Kidney (tissue), 14 donors: ENCODE measurements around the gene ZNF337. TPM values are rescaled to one million over a fixed set of nuclear protein-coding genes. Genes with fewer than 3 reads are reported as not detected.

ENCODE experiments used
- DNase-seq, 5 donors: peaks; one replicate each; pipeline ENCODE4 v3.0.0-alpha.2; 2013 to 2020
- FAIRE-seq: peaks from 2 replicates; lab custom pipeline; 2012; peaks lifted over from hg19 to GRCh38; lab: Jason Lieb, UNC
- H3K27ac ChIP-seq, 2 donors: one replicate each; pipeline ENCODE4 v1.7.0; 2013; ENCODE audit warnings: low read depth in 2 of 2, low read length in 2 of 2, inconsistent platforms in 1 of 2
- H3K27me3 ChIP-seq: one replicate; pipeline ENCODE4 v1.7.1; 2013; ENCODE audit warnings: low read length, inconsistent platforms; ENCODE audit not compliant: control insufficient read depth, insufficient read depth
- H3K36me3 ChIP-seq, 3 donors: one replicate each; pipeline versions ENCODE4 v1.7.0 to v1.7.1; 2013; ENCODE audit warnings: low read length in 3 of 3, control low read depth in 1 of 3, inconsistent platforms in 1 of 3; ENCODE audit not compliant: insufficient read depth in 3 of 3, control insufficient read depth in 2 of 3
- H3K4me1 ChIP-seq, 3 donors: one replicate each; pipeline versions ENCODE4 v1.7.0 to v1.7.1; 2013; ENCODE audit warnings: low read length in 3 of 3, inconsistent platforms in 1 of 3, low read depth in 1 of 3; ENCODE audit not compliant: control insufficient read depth in 2 of 3, insufficient read depth in 2 of 3
- H3K4me3 ChIP-seq, 3 donors: one replicate each; pipeline versions ENCODE4 v1.7.0 to v1.8.1; 2013; ENCODE audit warnings: low read length in 3 of 3, control low read depth in 1 of 3, inconsistent platforms in 1 of 3
- H3K9ac ChIP-seq, 3 donors: one replicate each; pipeline versions ENCODE4 v1.7.0 to v1.7.1; 2013; ENCODE audit warnings: low read length in 3 of 3, control low read depth in 1 of 3, inconsistent platforms in 1 of 3
- H3K9me3 ChIP-seq, 3 donors: one replicate each; pipeline versions ENCODE4 v1.7.0 to v1.7.1; 2013; ENCODE audit warnings: low read length in 3 of 3, control low read depth in 1 of 3, inconsistent platforms in 1 of 3; ENCODE audit not compliant: control insufficient read depth in 2 of 3, insufficient read depth in 1 of 3
- CTCF ChIP-seq: IDR thresholded peaks from 3 replicates; pipeline ENCODE4 v1.5.1; 2012; ENCODE audit warnings: mild to moderate bottlenecking, moderate library complexity, borderline replicate concordance; ENCODE audit not compliant: insufficient read depth; ENCODE audit errors: extremely low read depth
- intact Hi-C: fragments of 100-400 bp; cut with DNase I; formaldehyde crosslinking; loops from one replicate; pipeline ENCODE4 v1.11.1; 2022
- polyA plus RNA-seq: library from polyadenylated mRNA; stranded (reverse); fragments of 350-450 nt; fragmentation: Illumina TruSeq; extraction: RNeasy Lipid Tissue Mini Kit (QIAGEN cat#74804); gene quantifications from one replicate; pipeline ENCODE4 v1.2.3, GENCODE V29; 2014; ENCODE audit warnings: low read depth, low replicate concordance; ENCODE audit not compliant: insufficient read depth
- total RNA-seq: library from RNA; stranded (reverse); fragmentation: NEBNext Ultra II Directional; extraction: Animal tissue kit (Norgen Biotek cat#: 25700); gene quantifications from one replicate; pipeline ENCODE4 v1.2.1, GENCODE V29; 2021
- donor health status: control.
- donor health status: control.
- donor health status: control.
- donor health status: control.
- donor health status: control.
- donor health status: DM: yes; HTN: yes; CAD: no.
- donor health status: Normal renal cell carcinoma (clear cell type).

ZNF337 gene
- total and polyA plus RNA-seq, 2 donors from 2014 or later: 9.2 to 17.1 TPM

GRCh38 chr20:25692499-25692898 lies 4.2 kb downstream of the ZNF337 start:
- intact Hi-C loops: no loop called here
- Histone ChIP-seq H3K9me3 (no peaks in the 10 kb centered on the region), H3K4me3 (no peak overlapping the region), H3K4me1 (no peaks in the 10 kb centered on the region), H3K27me3 (no peaks in the 10 kb centered on the region), H3K27ac (no peak overlapping the region), H3K9ac (no peak overlapping the region), H3K36me3 (no peaks in the 10 kb centered on the region)
- TF ChIP-seq CTCF: no peak
- DNase-seq: peak in 1 of 5 donors; percentile 25
- no peak for FAIRE-seq

GRCh38 chr20:25690427-25690826 lies 6.2 kb downstream of the ZNF337 start:
- H3K27ac ChIP-seq: no peak overlapping the region
- H3K9me3 ChIP-seq: no peaks in the 10 kb centered on the region
- intact Hi-C loops: no loop called here
- H3K9ac ChIP-seq: no peak overlapping the region
- no peak for FAIRE-seq
- no peaks in the 10 kb centered on the region for H3K4me1 ChIP-seq
- no peak for TF ChIP-seq CTCF
- peaks cover 0 to 6% (median 0%) of the 10 kb centered on the region in 3 donors for H3K36me3 ChIP-seq
- no peak for DNase-seq
- H3K4me3 ChIP-seq: no peak overlapping the region
- no peaks in the 10 kb centered on the region for H3K27me3 ChIP-seq

DNA sequence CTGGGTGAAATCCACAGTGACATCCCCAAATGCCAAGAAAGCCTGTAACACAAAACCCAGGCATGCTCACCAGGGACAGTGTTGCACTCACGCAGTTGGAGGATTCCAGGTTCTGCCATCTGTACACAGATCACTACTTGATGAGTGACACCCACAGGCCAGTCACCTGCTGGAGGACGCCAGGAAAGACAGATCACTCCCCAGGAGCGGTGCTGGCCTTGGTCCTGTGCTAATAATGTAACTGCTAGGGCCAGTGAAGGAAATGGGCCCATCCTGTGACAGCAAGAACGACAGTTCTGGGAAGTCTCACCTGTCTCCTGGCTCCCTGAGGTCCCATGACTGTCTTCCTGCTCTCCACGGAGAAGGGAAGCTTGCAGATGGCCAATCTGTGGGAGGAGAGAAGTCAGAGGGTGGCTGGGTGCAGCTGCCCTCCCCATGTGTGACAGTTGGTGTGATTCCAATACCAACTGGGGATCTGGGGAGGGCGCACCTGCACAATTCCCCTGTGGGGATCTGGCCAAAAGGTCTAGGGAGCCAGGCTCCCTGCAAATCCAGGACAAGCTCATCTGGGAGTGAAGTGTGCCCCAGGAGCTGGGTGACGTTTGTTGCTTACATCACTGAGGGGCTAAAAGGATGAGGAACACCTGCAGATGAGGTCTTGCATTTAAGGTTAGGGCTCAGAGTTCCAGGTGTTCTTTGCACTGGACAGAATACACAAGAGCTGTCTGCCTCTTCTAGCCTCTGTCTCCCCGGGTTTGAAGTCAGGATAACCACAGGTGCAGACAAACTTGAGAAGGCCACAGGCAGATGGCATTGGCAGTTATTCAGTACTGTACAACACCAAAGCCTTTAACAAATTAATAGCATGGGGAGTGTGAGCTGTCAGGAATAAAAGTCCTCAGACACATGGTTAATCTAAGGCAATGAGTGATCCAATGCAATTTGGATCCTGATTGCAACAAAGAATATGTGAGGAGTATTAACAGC lies 10.3 kb downstream of the ZNF337 start:
- TF ChIP-seq CTCF: no peak
- Histone ChIP-seq H3K4me1 (no peaks in the 10 kb centered on the region), H3K27ac (no peak overlapping the region), H3K9me3 (no peaks in the 10 kb centered on the region), H3K36me3 (peaks cover 0 to 6% (median 3%) of the 10 kb centered on the region in 3 donors), H3K4me3 (no peak overlapping the region), H3K9ac (no peak overlapping the region), H3K27me3 (no peaks in the 10 kb centered on the region)
- no peak for FAIRE-seq
- intact Hi-C loops: no loop called here
- DNase-seq: peak in 1 of 5 donors; percentile 17
